SK-N-SH treated with all-trans-retinoic acid at 6 μM for 48 hours (cell line): Measurements from ENCODE around the gene C11orf97.
"Not testable (repeated sequence)": the region's sequence is repeated elsewhere in the genome, so short reads cannot be mapped to it uniquely, and the experiment has no call there.

Experiments
- ATAC-seq: fragments of 200-7000 bp; cut with Tn5 transposase; 3 replicates; pipeline ENCODE4 v1.9.1; 2020; ENCODE audit warnings: mild to moderate bottlenecking, moderate library complexity
- ARNTL ChIP-seq: fragments of 450-650 bp; formaldehyde crosslinking; IDR thresholded peaks from 2 replicates; pipeline ENCODE4 v1.5.0; 2020; ENCODE audit warnings: low read depth, mild to moderate bottlenecking, moderate library complexity, borderline replicate concordance
- BACH2 ChIP-seq: fragments of 250-450 bp; sonication (Bioruptor Pico); IDR thresholded peaks from 2 replicates; pipeline ENCODE4 v1.9.0; 2021; ENCODE audit warnings: mild to moderate bottlenecking, borderline replicate concordance
- ESRRG ChIP-seq: fragments of 250-450 bp; sonication (Bioruptor Pico); IDR thresholded peaks from 2 replicates; pipeline ENCODE4 v1.6.1; 2021; ENCODE audit warnings: mild to moderate bottlenecking
- ISL1 ChIP-seq: fragments of 250-450 bp; sonication (Bioruptor Pico); IDR thresholded peaks from 2 replicates; pipeline ENCODE4 v2.1.2; 2022; ENCODE audit warnings: mild to moderate bottlenecking, moderate library complexity
- OSR1 ChIP-seq: fragments of 250-450 bp; sonication (Bioruptor Pico); IDR thresholded peaks from 2 replicates; pipeline ENCODE4 v1.8.0; 2022; ENCODE audit warnings: moderate library complexity, mild to moderate bottlenecking, inconsistent platforms
- RARB ChIP-seq: fragments of 250-450 bp; sonication (Bioruptor Pico); IDR thresholded peaks from 2 replicates; pipeline ENCODE4 v1.8.0; 2021; ENCODE audit warnings: mild to moderate bottlenecking, moderate library complexity
- SNAI2 ChIP-seq: fragments of 250-450 bp; sonication (Bioruptor Pico); IDR thresholded peaks from 2 replicates; pipeline ENCODE4 v1.5.0; 2020; ENCODE audit warnings: mild to moderate bottlenecking, moderate library complexity
- ZFP30 ChIP-seq: fragments of 450-650 bp; formaldehyde crosslinking; IDR thresholded peaks from 2 replicates; pipeline ENCODE4 v1.5.0; 2022; ENCODE audit warnings: mild to moderate bottlenecking, moderate library complexity
- ZNF565 ChIP-seq: fragments of 450-650 bp; formaldehyde crosslinking; conservative IDR thresholded peaks from 2 replicates; pipeline ENCODE4 v1.5.0; 2020; ENCODE audit warnings: low read depth, mild to moderate bottlenecking, moderate library complexity
- ZNF70 ChIP-seq: fragments of 450-650 bp; formaldehyde crosslinking; IDR thresholded peaks from 2 replicates; pipeline ENCODE4 v1.5.0; 2020; ENCODE audit warnings: mild to moderate bottlenecking, moderate library complexity
- ZNF8 ChIP-seq: fragments of 450-650 bp; formaldehyde crosslinking; IDR thresholded peaks from 2 replicates; pipeline ENCODE4 v1.5.0; 2020; ENCODE audit warnings: mild to moderate bottlenecking, moderate library complexity
- TF ChIP-seq, protein P1 (sequence below): fragments of 250-450 bp; sonication (Bioruptor Pico); IDR thresholded peaks from 2 replicates; pipeline ENCODE4 v1.5.0; 2020; ENCODE audit warnings: mild to moderate bottlenecking, moderate library complexity
- TF ChIP-seq, protein P2 (sequence below): fragments of 250-450 bp; sonication (Bioruptor Pico); IDR thresholded peaks from 2 replicates; pipeline ENCODE4 v1.8.0; 2021; ENCODE audit warnings: low read depth, mild to moderate bottlenecking, moderate library complexity, borderline replicate concordance
- TF ChIP-seq, protein P3 (sequence below): fragments of 250-450 bp; sonication (Bioruptor Pico); IDR thresholded peaks from 2 replicates; pipeline ENCODE4 v1.8.0; 2020; ENCODE audit warnings: mild to moderate bottlenecking, moderate library complexity, borderline replicate concordance

The C11orf97 gene

DNA sequence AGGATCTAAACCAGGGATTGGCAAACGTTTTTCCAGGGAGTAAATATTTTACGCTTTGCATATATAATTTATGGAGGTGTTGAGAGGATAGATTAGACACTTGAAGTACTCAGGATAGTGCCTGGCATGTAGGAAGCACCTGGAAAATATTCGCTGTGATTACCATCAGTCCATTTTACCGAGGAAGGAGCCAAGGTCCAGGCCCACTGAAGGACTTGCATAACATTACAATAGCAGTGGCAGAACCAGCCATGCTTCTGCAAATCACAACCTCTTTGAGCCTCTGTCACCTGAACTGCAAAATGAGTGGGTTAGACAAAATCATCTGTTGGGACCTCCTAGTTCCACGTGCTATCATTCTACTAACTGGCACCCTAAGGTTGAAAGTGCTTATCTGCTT, 36.9 kb downstream of the C11orf97 start:
- TF ChIP-seq ZFP30 (CRISPR knock-in tag) (no peak), ARNTL (no peak)
- no peak for ATAC-seq

DNA sequence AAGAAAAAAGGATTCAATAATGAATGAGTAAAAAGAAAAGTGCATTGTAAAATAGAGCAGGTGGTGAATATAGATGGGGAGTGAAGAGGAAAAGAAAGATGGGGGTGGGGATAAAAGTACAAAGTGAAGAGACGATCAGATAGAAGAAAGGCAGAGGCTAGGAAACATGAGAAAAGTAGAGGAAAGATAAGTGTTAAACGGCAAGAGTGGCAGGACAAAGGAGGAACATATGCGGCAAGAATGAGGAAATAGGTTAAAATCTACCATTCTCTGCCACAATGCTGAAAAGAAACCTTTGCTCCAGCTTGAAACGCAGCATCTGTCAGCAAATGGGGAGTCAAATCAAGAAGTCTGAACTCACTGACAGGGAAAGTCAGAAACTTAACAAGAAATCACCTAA, 38.3 kb downstream of the C11orf97 start:
- TF ChIP-seq, protein P1, sequence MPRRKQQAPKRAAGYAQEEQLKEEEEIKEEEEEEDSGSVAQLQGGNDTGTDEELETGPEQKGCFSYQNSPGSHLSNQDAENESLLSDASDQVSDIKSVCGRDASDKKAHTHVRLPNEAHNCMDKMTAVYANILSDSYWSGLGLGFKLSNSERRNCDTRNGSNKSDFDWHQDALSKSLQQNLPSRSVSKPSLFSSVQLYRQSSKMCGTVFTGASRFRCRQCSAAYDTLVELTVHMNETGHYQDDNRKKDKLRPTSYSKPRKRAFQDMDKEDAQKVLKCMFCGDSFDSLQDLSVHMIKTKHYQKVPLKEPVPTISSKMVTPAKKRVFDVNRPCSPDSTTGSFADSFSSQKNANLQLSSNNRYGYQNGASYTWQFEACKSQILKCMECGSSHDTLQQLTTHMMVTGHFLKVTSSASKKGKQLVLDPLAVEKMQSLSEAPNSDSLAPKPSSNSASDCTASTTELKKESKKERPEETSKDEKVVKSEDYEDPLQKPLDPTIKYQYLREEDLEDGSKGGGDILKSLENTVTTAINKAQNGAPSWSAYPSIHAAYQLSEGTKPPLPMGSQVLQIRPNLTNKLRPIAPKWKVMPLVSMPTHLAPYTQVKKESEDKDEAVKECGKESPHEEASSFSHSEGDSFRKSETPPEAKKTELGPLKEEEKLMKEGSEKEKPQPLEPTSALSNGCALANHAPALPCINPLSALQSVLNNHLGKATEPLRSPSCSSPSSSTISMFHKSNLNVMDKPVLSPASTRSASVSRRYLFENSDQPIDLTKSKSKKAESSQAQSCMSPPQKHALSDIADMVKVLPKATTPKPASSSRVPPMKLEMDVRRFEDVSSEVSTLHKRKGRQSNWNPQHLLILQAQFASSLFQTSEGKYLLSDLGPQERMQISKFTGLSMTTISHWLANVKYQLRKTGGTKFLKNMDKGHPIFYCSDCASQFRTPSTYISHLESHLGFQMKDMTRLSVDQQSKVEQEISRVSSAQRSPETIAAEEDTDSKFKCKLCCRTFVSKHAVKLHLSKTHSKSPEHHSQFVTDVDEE (CRISPR knock-in tag) = no peak
- no peak for ATAC-seq

- peak; percentile 32 for ATAC-seq
- TF ChIP-seq OSR1 (CRISPR knock-in tag) = no peak
- no peak for TF ChIP-seq ESRRG (CRISPR knock-in tag)
- no peak for TF ChIP-seq ZNF565 (CRISPR knock-in tag)
- TF ChIP-seq ZNF70 = no peak
- no peak for TF ChIP-seq RARB (CRISPR knock-in tag)
- TF ChIP-seq, protein P2, sequence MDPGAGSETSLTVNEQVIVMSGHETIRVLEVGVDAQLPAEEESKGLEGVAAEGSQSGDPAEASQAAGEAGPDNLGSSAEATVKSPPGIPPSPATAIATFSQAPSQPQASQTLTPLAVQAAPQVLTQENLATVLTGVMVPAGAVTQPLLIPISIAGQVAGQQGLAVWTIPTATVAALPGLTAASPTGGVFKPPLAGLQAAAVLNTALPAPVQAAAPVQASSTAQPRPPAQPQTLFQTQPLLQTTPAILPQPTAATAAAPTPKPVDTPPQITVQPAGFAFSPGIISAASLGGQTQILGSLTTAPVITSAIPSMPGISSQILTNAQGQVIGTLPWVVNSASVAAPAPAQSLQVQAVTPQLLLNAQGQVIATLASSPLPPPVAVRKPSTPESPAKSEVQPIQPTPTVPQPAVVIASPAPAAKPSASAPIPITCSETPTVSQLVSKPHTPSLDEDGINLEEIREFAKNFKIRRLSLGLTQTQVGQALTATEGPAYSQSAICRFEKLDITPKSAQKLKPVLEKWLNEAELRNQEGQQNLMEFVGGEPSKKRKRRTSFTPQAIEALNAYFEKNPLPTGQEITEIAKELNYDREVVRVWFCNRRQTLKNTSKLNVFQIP = no peak
- TF ChIP-seq SNAI2 (CRISPR knock-in tag) = no peak
- TF ChIP-seq ZFP30 (CRISPR knock-in tag) = no peak
Measured at GRCh38 chr11:94553938-94554337, 41.7 kb downstream of the C11orf97 start.

- not testable (repeated sequence) for ATAC-seq
Measured at GRCh38 chr11:94555752-94556329, 43.6 kb downstream of the C11orf97 start.

GRCh38 chr11:94557421-94557820, 45.2 kb downstream of the C11orf97 start:
- TF ChIP-seq ISL1 (CRISPR knock-in tag) (peak; percentile 72), ZNF565 (CRISPR knock-in tag) (no peak), RARB (CRISPR knock-in tag) (no peak), ZNF8 (CRISPR knock-in tag) (no peak)
- TF ChIP-seq, protein P1 (CRISPR knock-in tag) = no peak
- peak; percentile 69 for ATAC-seq

DNA sequence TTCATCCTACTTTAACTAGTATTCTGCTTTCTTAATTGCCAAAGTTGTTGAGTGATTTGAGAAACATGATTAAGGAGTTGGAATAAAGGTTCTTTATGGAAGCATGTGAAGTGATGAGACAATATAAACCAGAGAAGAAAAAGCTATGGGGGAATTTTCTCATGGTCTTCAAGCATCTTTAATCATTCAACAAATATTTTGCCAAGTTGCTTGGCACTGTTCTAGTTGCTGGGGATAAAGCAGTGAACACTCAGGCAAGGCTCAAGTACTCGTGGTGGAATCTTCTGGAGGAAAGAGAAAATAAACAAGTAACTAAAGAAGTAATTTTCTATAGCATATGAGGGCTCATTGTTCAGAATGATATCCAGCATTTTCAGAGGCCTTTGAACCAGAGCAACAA, 45.7 kb downstream of the C11orf97 start:
- ATAC-seq = peak; percentile 59
- TF ChIP-seq, protein P3, sequence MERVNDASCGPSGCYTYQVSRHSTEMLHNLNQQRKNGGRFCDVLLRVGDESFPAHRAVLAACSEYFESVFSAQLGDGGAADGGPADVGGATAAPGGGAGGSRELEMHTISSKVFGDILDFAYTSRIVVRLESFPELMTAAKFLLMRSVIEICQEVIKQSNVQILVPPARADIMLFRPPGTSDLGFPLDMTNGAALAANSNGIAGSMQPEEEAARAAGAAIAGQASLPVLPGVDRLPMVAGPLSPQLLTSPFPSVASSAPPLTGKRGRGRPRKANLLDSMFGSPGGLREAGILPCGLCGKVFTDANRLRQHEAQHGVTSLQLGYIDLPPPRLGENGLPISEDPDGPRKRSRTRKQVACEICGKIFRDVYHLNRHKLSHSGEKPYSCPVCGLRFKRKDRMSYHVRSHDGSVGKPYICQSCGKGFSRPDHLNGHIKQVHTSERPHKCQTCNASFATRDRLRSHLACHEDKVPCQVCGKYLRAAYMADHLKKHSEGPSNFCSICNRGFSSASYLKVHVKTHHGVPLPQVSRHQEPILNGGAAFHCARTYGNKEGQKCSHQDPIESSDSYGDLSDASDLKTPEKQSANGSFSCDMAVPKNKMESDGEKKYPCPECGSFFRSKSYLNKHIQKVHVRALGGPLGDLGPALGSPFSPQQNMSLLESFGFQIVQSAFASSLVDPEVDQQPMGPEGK (CRISPR knock-in tag) = no peak
- TF ChIP-seq BACH2 = no peak
